Glomerular visceral epithelial cell (primary cell): ENCODE data around the gene OLFML2A.
"Not testable (repeated sequence)": the region's sequence is repeated elsewhere in the genome, so short reads cannot be mapped to it uniquely, and the experiment has no call there.

ENCODE experiments used
- DNase-seq: peaks from one replicate; pipeline ENCODE4 v3.0.0-alpha.2; 2016; ENCODE audit errors: extremely low spot score

Gene OLFML2A

GRCh38 chr9:124776954-124777648, at the start of gene OLFML2A:
OLFML2A (plus strand) TSS chr9:124777133; CDS start chr9:124777271, 138 bp downstream.
- DNase-seq: peak; percentile 59

- no peak for DNase-seq
These were observed 46.2 kb upstream of the OLFML2A start for GRCh38 chr9:124730772-124731171.

GRCh38 chr9:124733964-124734740, 42.8 kb upstream of the OLFML2A start:
- peak; percentile 27 for DNase-seq

GRCh38 chr9:124734741-124735083, 42.2 kb upstream of the OLFML2A start:
- not testable (repeated sequence) for DNase-seq

- DNase-seq: peak; percentile 50
These were observed 41.8 kb upstream of the OLFML2A start for GRCh38 chr9:124735121-124735520.

- not testable (repeated sequence) for DNase-seq
These were observed 38.9 kb upstream of the OLFML2A start for GRCh38 chr9:124738075-124738474.

- no peak for DNase-seq
These were observed 37.6 kb upstream of the OLFML2A start for GRCh38 chr9:124739360-124739759.

GRCh38 chr9:124741149-124741548, 35.8 kb upstream of the OLFML2A start:
- DNase-seq: no peak

- DNase-seq: no peak
These were observed 35.3 kb upstream of the OLFML2A start for GRCh38 chr9:124741662-124742061.

- DNase-seq: no peak
These were observed 34.0 kb upstream of the OLFML2A start for GRCh38 chr9:124742940-124743339.

- DNase-seq: peak; percentile 50
These were observed 33.1 kb upstream of the OLFML2A start for GRCh38 chr9:124743686-124744348.

GRCh38 chr9:124747065-124747464, 29.9 kb upstream of the OLFML2A start:
- no peak for DNase-seq

- DNase-seq: no peak
These were observed 27.6 kb upstream of the OLFML2A start for GRCh38 chr9:124749284-124749683.

GRCh38 chr9:124749781-124750180, 27.2 kb upstream of the OLFML2A start:
- DNase-seq: no peak

- no peak for DNase-seq
These were observed 24.0 kb upstream of the OLFML2A start for GRCh38 chr9:124752967-124753366.

GRCh38 chr9:124754289-124754688, 22.6 kb upstream of the OLFML2A start:
- DNase-seq: no peak

- DNase-seq: no peak
These were observed 21.9 kb upstream of the OLFML2A start for GRCh38 chr9:124755061-124755460.

GRCh38 chr9:124756011-124756410, 20.9 kb upstream of the OLFML2A start:
- DNase-seq: no peak

- DNase-seq: no peak
These were observed 19.3 kb upstream of the OLFML2A start for GRCh38 chr9:124757616-124758015.

- DNase-seq: no peak
These were observed 18.9 kb upstream of the OLFML2A start for GRCh38 chr9:124758061-124758460.

GRCh38 chr9:124758691-124759090, 18.2 kb upstream of the OLFML2A start:
- DNase-seq: no peak

- no peak for DNase-seq
These were observed 17.6 kb upstream of the OLFML2A start for GRCh38 chr9:124759327-124759726.

GRCh38 chr9:124760719-124761118, 16.2 kb upstream of the OLFML2A start:
- no peak for DNase-seq
